ENCODE measurements around the gene EFNA5.
A peak's percentile ranks its signal among the peaks of the same experiment; 100 is the strongest.

The EFNA5 gene

DNA sequence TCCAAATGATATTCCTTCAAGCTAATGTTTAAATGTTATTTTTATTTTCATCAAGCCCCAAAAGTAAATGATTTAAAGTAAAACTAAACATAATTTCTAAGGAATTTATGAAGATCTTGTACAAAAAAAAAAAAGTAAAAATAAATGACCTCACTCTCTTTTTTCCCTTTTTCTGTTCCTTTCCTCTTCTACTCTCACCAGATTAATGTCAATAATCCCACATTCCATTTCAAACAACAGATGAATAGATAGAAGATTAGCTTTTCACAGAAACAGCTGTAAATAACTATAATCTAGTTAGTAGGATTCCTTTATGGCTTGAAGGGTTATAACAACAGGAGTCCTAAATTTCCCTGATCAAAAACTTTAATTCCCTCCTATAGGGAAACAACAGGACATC lies 88.1 kb downstream of the EFNA5 start:
- intact Hi-C loops (cut with DNase I) = no loop called here
- DNase-seq = no peak

DNA sequence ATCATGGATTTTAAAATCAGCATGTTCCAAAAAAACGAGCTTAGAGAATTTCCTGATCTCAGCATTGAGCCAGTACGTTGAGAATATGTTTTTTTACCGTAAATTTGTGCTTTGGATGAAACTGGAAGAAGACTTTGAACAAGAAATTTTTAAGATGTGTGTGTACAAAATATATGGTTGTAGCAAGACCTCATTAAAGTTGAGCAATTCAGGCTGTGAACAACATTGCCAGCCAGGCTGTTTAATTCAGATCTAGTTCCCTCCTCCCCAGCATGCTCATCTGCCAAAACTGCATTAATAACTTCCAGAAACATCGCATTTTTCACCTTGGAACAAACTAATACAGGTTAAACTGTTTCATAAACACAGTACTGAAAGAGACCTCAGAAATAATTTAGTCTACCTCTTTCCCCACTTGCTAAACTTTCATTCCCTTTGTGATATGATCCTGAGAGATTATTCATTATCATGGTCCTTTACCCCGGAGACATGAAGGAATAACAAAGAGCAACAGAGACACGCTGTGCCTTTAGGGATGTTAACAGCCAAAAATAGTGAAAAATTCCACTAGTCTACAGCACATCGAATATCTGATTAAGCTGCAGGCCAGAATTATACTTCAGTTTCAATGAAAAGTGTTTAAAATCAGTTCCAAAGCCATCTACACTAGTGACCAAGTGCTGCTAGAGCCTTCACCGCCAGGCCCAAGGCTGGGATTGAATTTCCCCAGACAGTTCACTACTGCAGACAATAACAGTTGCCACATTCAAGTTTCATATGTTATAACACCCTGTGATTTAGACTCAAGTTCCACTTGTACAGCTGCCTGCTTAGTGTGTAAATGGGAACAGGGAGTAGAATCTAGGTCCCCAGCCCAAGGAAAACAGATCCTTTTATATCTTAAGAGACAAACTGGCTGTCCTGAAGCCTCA lies 89.6 kb downstream of the EFNA5 start:
- intact Hi-C loops (cut with DNase I) = no loop called here
- peak in 1 of 42 donors; percentile 21 for DNase-seq

DNA sequence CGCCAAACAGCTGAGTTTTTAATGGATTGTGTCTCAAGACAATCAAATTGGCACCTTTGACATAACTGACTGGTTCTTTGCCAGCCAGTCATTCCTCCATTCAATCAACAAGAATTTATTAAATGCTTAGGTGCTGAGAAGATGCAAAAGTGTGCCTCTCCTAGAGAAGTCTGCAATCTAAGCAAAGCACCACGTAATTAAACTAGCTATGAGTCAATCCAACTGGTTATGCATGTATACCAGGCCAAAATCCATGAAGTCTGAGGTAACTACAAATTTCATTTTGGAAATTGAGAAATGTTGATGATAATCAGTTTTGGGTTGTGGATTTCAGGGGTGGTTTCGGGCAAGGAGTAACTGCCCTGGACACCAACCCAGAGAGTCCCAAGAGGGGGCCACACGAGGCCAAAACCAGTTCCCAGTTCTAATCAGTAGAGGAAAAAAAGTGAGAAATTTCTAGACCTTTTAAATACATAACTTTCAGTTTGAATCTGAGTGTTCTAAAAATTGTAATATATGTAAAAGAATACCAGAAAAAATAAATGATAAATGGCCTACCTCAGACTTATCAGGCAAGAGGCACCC lies 92.6 kb downstream of the EFNA5 start:
- DNase-seq = no peak
- intact Hi-C loops (cut with DNase I) = loop anchor here (10.0 kb wide), 1 partner anchor 97 kb away; the partner anchor contains the start of gene EFNA5

DNA sequence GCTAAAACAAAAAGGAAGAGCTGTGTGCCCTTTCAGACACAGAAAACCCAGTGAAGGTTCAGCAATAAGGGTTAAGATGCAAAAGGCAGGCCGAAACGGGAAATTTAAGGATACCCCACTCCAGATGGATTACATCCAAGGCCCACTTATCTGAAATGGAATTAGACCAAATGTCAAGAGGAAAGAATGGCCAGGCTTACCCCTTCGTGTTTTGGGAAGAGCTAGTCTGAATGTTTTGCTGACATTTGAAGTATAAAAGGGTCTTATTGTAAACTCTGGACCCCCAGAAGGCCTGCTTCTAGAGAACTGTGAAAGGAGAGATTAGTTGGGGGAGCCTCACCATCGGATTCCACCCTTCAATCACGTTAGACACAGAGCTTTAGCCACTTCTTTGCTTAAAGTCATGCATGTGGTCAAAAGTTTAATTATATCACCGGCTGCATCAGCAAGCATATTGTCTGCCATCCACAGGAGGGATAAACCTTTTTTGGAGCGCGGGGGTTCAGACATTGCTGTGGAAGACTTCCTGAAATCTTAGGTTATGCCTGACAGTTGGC lies 93.3 kb downstream of the EFNA5 start:
- intact Hi-C loops (cut with DNase I) = loop anchor here (10.0 kb wide), 1 partner anchor 97 kb away; the partner anchor contains the start of gene EFNA5

DNA sequence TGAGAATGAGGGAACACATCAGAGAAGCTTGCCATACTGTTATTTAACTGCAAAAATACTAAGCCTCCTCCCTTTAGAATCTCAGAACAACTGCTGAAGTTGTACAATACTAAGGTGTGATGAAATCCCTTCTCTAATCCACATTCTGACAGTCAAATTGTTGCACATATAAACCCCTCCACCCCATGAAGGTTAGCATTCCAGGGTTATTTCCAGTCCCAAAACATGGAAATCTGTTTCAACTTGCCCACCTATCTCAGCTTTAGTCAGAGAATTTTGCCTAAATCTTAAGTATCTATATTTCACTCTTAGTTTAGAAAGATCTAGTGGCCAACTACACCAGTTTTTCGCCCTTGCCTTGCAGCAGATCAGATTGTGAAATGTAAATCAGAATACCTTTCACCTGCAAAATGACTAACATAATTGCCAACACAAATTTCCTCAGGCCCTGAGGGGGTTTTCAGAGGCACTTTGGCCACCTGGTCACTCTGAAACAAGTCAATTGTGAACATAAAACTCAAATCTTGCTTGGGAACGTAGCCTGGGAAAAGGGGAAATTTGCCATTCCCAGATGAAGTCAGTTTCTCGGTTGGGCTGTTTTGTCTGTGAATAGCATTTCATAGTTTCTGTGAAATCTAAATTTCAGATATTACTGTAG lies 93.9 kb downstream of the EFNA5 start:
- no peak for DNase-seq
- intact Hi-C loops (cut with DNase I) = loop anchor here (10.0 kb wide), 1 partner anchor 98 kb away; the partner anchor contains the start of gene EFNA5

More for the DNA sequence above, 93.3 kb downstream of the EFNA5 start:
- DNase-seq = no peak

DNA sequence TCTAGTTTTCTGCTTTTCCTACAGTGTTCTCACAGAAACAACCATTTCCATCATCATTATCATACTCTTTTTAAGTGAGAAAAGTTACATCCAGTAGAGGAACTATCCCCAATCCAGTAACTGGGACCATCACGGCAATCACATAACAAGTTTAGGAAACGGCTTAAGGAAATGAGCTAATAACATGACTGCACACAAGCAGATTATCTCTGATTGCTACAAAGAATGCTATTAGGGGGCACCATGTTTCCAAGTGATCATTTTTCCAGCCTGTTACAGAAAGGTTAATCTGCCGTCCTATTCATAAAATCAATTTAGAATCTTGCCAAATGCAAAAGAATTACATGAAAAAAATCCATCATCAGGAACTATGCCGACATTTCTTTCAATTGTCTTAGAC lies 94.6 kb downstream of the EFNA5 start:
- intact Hi-C loops (cut with DNase I) = loop anchor here (10.0 kb wide), 1 partner anchor 99 kb away; the partner anchor contains the start of gene EFNA5
- no peak for DNase-seq

DNA sequence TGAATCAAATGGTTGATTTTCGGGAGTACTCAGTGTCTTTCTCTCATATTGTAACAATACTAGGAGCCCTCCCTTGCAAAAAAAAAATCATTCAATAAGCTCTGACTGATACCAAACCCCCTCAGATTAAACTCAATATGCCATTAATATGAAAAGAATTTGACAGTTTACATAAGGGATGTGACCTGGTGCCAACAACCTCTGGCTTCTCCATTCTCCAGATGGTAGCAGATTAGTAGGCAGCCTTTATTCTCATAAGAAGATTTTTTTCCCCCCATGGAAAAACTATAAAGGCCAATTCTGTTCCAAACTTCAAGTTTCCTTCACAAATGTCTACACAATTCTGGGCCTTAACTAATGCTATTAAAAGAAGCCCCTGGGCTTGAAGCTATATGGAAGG lies 96.5 kb downstream of the EFNA5 start:
- intact Hi-C loops (cut with DNase I) = loop anchor here (10.0 kb wide), 1 partner anchor 101 kb away; the partner anchor contains the start of gene EFNA5
- no peak for DNase-seq

DNA sequence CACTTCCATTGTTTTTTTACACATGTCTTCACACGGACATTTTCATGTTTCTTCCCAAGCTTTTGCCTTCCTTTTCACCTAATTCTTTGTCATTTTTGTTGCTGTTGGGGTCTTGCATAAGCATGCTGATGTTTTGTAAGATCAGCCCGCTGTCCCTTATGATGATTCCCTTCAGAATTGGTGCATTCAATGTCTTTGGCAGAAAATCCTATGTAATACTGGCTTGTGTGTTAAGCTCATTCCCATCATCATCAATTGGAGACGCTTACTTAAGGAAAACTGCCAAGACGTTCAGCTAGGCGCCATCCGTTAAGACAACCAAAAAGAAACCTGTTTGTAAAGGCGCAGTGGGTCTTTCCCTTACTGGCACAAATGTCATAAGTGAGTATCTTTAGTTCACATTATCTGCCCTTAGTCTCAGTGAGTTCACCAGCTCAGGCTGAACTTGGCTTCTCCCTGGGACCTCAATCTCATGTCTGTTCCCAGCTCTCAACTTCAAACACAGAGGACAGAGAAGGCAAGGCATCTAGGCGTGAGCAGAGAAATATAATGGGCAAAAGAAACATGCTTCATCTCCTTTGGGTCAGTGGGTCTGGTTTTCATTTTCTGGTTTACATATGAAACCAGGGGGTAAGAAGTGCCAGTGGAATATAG lies 97.9 kb downstream of the EFNA5 start:
- DNase-seq = no peak
- intact Hi-C loops (cut with DNase I) = loop anchor here (10.0 kb wide), 1 partner anchor 102 kb away; the partner anchor contains the start of gene EFNA5

DNA sequence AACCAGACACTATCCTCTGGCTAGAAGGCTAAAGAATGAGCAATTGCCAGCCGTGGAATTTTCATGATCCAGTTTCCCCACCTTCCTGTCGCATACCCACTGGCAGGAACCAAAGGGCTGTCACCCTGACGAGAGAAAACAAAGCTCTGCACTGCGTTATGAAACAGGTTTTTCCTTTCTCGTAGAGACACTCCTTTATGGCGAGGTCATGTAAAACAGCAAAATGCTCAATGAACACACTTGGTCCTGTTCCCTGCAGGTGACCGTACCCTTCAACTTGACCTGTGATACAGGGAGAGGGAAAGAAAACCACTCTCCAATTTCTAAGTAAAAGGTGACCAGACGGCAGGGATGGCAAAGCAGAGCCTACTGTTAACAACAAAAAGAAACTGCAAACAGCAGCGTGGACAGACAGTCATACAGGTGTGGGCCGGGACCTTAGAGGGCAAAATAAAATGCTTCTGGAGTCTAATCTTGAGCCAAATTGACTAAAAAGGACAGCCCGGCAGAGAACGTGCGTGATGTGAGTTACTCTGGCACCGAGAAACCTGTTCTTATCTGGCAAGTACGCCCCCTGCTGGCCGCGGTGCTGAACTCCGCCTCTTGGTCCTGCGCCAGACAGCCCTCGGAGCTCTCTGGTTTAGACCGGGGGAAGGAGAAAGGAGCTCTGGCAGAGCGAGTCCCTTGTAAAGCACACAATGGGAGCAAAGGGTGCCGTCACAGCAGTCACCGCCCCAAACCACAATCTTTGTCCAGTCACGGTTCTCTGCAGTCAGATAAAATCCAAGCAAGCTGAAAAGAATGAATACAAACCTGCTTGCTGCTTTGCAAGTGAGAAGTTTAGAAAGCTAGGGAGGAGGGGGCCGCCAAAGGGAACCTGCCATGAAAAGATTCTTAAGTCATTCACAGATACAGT lies 98.9 kb downstream of the EFNA5 start:
- intact Hi-C loops (cut with DNase I) = loop anchor here (10.0 kb wide), 1 partner anchor 103 kb away; the partner anchor contains the start of gene EFNA5
- DNase-seq = peak; percentile 86 to 98 (median 94)

DNA sequence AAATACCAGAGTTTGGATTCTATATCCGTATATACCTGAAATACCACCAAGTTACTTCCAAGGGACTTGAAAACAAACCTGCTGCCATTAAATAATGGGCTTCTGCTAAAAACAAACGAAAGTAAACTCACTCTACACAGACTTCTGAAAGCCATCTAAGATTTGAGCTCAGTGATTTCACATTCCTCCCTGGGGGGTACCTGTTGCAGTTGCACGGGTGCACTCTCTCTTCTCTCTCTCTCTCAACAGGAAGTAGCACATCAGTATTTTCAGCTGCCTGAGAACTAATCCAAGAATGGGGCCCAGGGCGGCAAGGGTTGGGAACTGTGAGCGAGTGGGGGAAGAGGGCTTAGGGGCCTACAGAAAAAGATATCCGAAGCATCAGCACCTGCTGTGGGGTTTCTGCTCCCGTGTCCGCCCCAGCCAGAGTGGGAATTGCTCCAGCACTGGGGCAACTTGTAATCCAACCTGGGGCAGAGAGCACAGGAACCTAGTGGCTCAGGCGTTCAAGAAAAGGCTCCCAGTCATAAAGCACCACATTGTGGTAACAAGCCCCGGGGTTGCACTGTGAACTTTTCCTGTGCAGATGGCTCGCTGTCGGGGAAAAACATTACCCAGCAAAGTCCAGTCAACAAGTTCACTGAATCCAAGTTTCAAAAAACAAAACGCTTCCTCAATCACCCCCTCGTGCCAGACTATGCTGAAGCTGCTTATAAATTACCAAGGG lies 99.8 kb downstream of the EFNA5 start:
- intact Hi-C loops (cut with DNase I) = loop anchor here (10.0 kb wide), 1 partner anchor 104 kb away; the partner anchor contains the start of gene EFNA5
- DNase-seq = peak in 16 of 42 donors; percentile 4 to 49 (median 26)

DNA sequence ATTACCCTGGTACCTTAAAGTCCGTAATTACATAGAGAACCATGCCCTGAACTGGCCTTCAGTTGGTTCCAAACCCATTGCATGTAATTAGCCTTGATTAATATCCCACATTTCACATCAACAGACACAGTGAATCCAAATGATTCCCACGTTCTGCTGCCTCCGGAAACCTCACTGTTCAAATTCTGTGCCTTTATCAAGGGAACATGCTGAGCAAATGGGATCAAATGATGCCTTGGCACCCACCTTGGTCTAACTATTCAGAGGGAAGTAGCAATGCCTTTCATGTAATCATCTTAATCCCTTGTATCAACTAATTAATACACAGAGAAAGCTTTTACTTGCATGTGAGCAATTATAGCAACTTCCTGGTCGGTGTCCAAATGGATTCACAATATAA lies 100.6 kb downstream of the EFNA5 start:
- intact Hi-C loops (cut with DNase I) = loop anchor here (10.0 kb wide), 1 partner anchor 105 kb away; the partner anchor contains the start of gene EFNA5
- no peak for DNase-seq

DNA sequence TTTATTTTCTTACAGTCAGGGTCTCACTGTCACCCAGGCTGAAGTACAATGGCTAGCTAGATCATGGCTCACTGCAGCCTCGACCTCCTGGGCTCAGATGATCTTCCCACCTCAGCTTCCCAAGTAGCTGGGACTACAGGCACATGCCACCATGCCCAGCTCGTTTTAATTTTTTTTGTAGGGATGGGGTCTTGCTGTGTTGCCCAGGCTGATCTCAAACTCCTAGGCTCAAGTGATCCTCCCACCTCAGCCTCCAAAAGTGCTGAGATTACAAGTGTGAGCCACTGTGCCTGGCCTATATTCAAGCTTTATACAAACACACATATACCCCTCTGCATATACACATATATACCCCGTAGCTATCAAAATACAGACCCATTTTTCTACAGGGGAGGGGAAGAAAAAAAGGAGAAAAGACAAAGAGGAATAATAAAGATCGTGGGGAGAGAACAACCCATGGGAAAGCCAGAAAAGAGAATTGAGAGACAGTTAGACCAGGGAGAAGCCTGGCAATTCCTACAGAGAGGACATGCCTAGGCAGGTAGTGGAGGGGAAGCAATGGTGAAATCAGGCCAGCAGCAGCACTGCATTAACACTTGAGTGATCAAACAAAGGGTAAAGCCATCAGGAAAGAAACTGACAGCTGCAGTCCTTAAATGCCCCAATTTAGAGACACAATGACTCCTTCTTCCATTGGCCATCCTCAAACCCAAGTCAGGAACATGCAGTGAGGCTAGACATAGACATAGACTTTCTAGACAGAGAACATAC lies 102.7 kb downstream of the EFNA5 start:
- intact Hi-C loops (cut with DNase I) = no loop called here
- no peak for DNase-seq

DNA sequence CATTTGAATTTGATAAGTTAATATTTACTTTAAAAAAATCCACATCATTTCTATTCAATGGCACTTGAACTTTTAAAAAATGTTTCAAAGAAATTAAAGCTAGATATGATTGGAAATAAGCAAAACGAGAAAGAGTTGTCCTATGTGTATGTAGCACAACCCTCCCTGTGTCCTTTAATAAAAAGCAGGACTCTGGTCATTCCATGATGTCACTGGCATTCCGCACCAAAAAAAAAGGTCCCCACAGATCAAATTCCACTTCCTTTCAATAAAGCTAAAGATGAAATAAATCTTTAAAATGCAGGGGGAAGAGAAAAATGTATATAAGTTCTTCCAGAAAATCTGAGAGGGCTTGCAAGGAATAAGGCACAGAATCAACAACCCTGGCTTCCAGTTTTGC lies 103.8 kb downstream of the EFNA5 start:
- DNase-seq = no peak
- intact Hi-C loops (cut with DNase I) = no loop called here

DNA sequence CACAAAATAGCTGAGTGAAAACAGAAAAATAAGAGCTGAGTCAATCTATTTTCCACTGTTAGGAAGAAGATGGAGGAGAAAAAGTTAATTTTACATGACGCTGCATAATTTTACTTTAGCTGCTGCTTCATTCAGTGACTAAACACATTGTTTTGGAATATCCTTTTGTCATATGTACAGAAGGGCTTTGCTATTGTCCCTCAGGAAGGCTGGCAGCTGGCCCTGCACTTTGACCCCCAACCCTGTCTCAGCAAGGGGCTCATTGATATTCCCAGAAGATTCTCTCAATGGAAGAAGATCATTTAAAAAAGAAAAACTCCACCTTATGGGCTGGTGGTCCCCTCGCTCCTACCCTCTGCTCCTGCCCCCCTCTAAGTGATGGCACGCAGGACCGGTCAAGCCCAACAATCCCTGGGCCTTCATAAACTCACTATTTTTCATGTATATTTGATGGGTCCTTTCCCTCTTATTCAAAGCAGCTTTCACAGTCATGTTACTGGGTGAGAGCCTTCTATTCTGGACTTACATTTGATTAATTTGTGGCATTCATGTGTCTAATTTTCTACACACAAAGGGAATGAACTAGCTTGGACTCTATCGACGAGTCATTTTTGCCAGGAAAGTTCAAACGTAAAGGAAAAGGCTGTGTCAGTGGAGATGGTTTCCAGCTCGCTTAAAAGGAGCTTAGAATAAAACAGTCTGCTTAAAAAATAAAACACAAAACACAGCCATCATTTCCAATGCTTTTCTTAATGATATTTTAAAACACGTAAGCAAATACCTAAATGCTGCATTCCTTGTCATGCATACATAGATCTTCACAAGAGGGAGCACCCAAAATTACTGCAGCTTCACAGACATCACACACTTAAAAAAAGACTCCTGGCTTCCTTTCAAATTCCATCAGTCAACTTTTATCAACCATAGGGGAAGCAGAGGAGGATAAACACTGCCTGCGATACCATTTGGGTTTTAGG lies 104.7 kb downstream of the EFNA5 start:
- intact Hi-C loops (cut with DNase I) = no loop called here
- no peak for DNase-seq

DNA sequence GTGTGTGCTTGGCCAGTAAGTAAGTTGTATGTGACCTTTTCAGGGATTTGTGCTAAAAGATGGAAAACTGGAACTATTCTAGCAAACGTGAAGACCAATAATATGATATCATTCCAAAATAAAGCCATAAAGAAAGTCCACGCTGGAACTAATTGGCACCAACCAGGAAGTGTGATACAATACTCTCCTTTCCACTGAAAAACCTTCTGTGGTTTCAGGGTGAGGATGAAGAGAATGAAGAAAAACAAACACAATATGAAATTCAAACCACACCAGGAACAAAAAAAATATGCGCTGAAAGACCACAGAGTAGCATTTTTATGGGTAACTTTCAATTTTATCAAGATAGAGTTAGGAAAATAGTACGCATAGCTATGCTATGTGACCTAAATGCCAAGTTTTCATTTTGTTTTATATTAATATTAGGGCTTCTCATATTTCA lies 105.8 kb downstream of the EFNA5 start:
- DNase-seq = no peak
- intact Hi-C loops (cut with DNase I) = no loop called here

Data from head of caudate nucleus (tissue), 42 donors.